ENCODE data around the gene JAM3. TPM values are rescaled to one million over a fixed set of nuclear protein-coding genes. Genes with fewer than 3 reads are reported as not detected.

JAM3 gene
- total RNA-seq (2021; ENCODE audit: unreplicated experiment) (45.4 TPM), Bru-seq, nascent RNA (percentile 62 among the genes with signal in this experiment), BruChase-seq, experiment 1, labeled RNA remaining after a 2-hour chase (percentile 62 among the genes with signal in this experiment), BruChase-seq, experiment 2, labeled RNA remaining after a 6-hour chase (percentile 70 among the genes with signal in this experiment)
- 44.3 TPM for polyA plus RNA-seq (2012; ENCODE audit: insufficient read length)
- long read RNA-seq, transcript JAM3-201 (9 exons, 3,912 nt): major isoform, 100 of 143 reads
- long read RNA-seq, partial matches to known transcripts: 7 of 143 reads
- long read RNA-seq, other reads (novel, unspliced or antisense): 32 of 143 reads

- ATAC-seq: peak; percentile 98
- in situ Hi-C loops (cut with HindIII; ENCODE audit: low pct_unique_long_range_greater_than_20kb, low sequenced_read_pairs): no loop called here
- no peak for DNase-seq (ENCODE audit: low read depth, low spot score)
- BruUV-seq (replicated peaks): no TSS peak
- H3K27ac ChIP-seq (ENCODE audit: low read length): peak within 1 kb of the TSS; percentile 65
- H3K9me3 ChIP-seq (ENCODE audit: control insufficient read depth, insufficient read depth, low read depth, low read length): no peaks in the 10 kb centered on the region
- peaks cover 7% of the 10 kb centered on the region; the same call in 1 of the 2 replicates for H3K4me1 ChIP-seq (ENCODE audit: control insufficient read depth, insufficient read depth, low read length)
- H3K4me3 ChIP-seq (ENCODE audit: low read depth in 2 of 2, low read length in 2 of 2): peak within 1 kb of the TSS; percentile 64 to 79
- no peaks in the 10 kb centered on the region for H3K36me3 ChIP-seq (ENCODE audit: control insufficient read depth, insufficient read depth, low read length)
- TF ChIP-seq CTCF (IDR thresholded peaks at IDR 0.05): no peak
- no peak for TF ChIP-seq SIN3A (IDR thresholded peaks at IDR 0.05; ENCODE audit: borderline replicate concordance, insufficient read depth, low read depth, low read length)
- TF ChIP-seq, protein P1, sequence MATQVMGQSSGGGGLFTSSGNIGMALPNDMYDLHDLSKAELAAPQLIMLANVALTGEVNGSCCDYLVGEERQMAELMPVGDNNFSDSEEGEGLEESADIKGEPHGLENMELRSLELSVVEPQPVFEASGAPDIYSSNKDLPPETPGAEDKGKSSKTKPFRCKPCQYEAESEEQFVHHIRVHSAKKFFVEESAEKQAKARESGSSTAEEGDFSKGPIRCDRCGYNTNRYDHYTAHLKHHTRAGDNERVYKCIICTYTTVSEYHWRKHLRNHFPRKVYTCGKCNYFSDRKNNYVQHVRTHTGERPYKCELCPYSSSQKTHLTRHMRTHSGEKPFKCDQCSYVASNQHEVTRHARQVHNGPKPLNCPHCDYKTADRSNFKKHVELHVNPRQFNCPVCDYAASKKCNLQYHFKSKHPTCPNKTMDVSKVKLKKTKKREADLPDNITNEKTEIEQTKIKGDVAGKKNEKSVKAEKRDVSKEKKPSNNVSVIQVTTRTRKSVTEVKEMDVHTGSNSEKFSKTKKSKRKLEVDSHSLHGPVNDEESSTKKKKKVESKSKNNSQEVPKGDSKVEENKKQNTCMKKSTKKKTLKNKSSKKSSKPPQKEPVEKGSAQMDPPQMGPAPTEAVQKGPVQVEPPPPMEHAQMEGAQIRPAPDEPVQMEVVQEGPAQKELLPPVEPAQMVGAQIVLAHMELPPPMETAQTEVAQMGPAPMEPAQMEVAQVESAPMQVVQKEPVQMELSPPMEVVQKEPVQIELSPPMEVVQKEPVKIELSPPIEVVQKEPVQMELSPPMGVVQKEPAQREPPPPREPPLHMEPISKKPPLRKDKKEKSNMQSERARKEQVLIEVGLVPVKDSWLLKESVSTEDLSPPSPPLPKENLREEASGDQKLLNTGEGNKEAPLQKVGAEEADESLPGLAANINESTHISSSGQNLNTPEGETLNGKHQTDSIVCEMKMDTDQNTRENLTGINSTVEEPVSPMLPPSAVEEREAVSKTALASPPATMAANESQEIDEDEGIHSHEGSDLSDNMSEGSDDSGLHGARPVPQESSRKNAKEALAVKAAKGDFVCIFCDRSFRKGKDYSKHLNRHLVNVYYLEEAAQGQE (IDR thresholded peaks at IDR 0.05; ENCODE audit: insufficient read depth in 1 of 2, low read depth in 2 of 2, low read length in 1 of 2): no peak
- TF ChIP-seq POLR2AphosphoS5 (IDR thresholded peaks at IDR 0.05; ENCODE audit: low read depth, low read length): peak; percentile 63; the same call in 1 of the 2 replicates
- peak; percentile 47; the same call in 1 of the 2 replicates for TF ChIP-seq TCF7L2 (IDR thresholded peaks at IDR 0.05; ENCODE audit: low read depth, low read length)
- ChIA-PET CTCF (interaction anchor here (0.6 kb wide), 1 partner anchor 165 kb away, joined by 3 read pairs; no protein-coding TSS in a partner anchor), POLR2A (interaction anchor here (0.7 kb wide), 1 partner anchor 8 kb away, joined by 4 read pairs; no protein-coding TSS in a partner anchor)
- H3K27me3 ChIP-seq (ENCODE audit: control insufficient read depth, insufficient read depth, low read length): peaks cover 15% of the 10 kb centered on the region
- intact Hi-C loops (cut with micrococcal nuclease; ENCODE audit: unreplicated experiment): no loop called here
Observed at GRCh38 chr11:134068829-134069425, at the start of gene JAM3. Gene JAM3, plus strand, starts transcription at chr11:134069072. Its CDS starts 12 bp downstream, at chr11:134069084.

- no TSS peak for BruUV-seq (replicated peaks)
- peaks cover 36% of the 10 kb centered on the region for H3K27me3 ChIP-seq (ENCODE audit: control insufficient read depth, insufficient read depth, low read length)
- no peaks in the 10 kb centered on the region for H3K9me3 ChIP-seq (ENCODE audit: control insufficient read depth, insufficient read depth, low read depth, low read length)
- H3K27ac ChIP-seq (ENCODE audit: low read length): no peak overlapping the region
- ATAC-seq (no peak), DNase-seq (ENCODE audit: low read depth, low spot score) (no peak)
- intact Hi-C loops (cut with micrococcal nuclease; ENCODE audit: unreplicated experiment): no loop called here
- in situ Hi-C loops (cut with HindIII; ENCODE audit: low pct_unique_long_range_greater_than_20kb, low sequenced_read_pairs): no loop called here
- no peak overlapping the region for H3K4me3 ChIP-seq (ENCODE audit: low read depth in 2 of 2, low read length in 2 of 2)
- ChIA-PET CTCF (interaction anchor here (0.7 kb wide), 2 partner anchors 79 to 1042 kb away, joined by 3 to 13 read pairs; no protein-coding TSS in a partner anchor), POLR2A (no interaction called here)
- no peaks in the 10 kb centered on the region for H3K4me1 ChIP-seq (ENCODE audit: control insufficient read depth, insufficient read depth, low read length)
- H3K36me3 ChIP-seq (ENCODE audit: control insufficient read depth, insufficient read depth, low read length): no peaks in the 10 kb centered on the region
- no peak for TF ChIP-seq POLR2AphosphoS5 (IDR thresholded peaks at IDR 0.05; ENCODE audit: low read depth, low read length)
- no peak for TF ChIP-seq CTCF (IDR thresholded peaks at IDR 0.05)
- TF ChIP-seq TCF7L2 (IDR thresholded peaks at IDR 0.05; ENCODE audit: low read depth, low read length): no peak
- TF ChIP-seq, protein P1 (IDR thresholded peaks at IDR 0.05; ENCODE audit: insufficient read depth in 1 of 2, low read depth in 2 of 2, low read length in 1 of 2): no peak
Observed at GRCh38 chr11:134019500-134019899, 49.4 kb upstream of the JAM3 start.
